C4-2B (cell line): ENCODE results near the gene LY86.

Experiments used
- ZFX ChIP-seq: fragments of 450-650 bp; IDR thresholded peaks from 2 replicates; pipeline ENCODE4 v1.6.1; 2017
- TF ChIP-seq, protein P1 (sequence below): fragments of 450-650 bp; conservative IDR thresholded peaks from 2 replicates; pipeline ENCODE4 v1.5.1; 2017; ENCODE audit warnings: mild to moderate bottlenecking

- TF ChIP-seq, protein P1, sequence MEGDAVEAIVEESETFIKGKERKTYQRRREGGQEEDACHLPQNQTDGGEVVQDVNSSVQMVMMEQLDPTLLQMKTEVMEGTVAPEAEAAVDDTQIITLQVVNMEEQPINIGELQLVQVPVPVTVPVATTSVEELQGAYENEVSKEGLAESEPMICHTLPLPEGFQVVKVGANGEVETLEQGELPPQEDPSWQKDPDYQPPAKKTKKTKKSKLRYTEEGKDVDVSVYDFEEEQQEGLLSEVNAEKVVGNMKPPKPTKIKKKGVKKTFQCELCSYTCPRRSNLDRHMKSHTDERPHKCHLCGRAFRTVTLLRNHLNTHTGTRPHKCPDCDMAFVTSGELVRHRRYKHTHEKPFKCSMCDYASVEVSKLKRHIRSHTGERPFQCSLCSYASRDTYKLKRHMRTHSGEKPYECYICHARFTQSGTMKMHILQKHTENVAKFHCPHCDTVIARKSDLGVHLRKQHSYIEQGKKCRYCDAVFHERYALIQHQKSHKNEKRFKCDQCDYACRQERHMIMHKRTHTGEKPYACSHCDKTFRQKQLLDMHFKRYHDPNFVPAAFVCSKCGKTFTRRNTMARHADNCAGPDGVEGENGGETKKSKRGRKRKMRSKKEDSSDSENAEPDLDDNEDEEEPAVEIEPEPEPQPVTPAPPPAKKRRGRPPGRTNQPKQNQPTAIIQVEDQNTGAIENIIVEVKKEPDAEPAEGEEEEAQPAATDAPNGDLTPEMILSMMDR, result no peak
- no peak for TF ChIP-seq ZFX
Measured at GRCh38 chr6:6678811-6679210, 90.3 kb downstream of the LY86 start.
